ENCODE data around the gene GALNT17.

DNA sequence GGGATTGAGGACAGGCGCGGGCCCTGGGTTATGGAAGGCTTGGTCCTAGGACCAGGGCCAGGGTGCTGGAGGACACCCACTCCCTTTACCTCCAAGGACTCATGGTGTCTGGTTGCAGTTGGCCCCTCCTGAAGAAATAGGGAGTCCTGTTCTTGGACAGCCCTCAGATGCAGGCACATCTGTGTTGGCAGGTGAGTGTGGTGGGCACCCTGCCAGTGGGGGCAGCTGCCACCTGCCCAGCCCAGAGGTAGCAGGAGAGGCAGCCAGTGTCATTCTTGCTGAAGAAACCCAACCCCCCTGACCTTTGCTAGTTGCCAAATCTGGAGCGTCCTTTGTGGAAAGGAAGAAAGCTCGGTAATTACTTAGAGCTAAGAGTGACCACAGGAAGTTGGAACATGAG lies 8.3 kb downstream of the GALNT17 start:
- TF ChIP-seq, protein P1, sequence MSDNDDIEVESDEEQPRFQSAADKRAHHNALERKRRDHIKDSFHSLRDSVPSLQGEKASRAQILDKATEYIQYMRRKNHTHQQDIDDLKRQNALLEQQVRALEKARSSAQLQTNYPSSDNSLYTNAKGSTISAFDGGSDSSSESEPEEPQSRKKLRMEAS (IDR thresholded peaks at IDR 0.05) = no peak
- TF ChIP-seq CHD2 (IDR thresholded peaks at IDR 0.05; ENCODE audit: low read length, partially characterized antibody) (no peak), SREBF2 (IDR thresholded peaks at IDR 0.05) (no peak), POLR2A (IDR thresholded peaks at IDR 0.05; ENCODE audit: low read length) (no peak), EP300 (IDR thresholded peaks at IDR 0.05) (no peak), CBX8 (IDR thresholded peaks at IDR 0.05) (no peak)
- TF ChIP-seq, protein P2, sequence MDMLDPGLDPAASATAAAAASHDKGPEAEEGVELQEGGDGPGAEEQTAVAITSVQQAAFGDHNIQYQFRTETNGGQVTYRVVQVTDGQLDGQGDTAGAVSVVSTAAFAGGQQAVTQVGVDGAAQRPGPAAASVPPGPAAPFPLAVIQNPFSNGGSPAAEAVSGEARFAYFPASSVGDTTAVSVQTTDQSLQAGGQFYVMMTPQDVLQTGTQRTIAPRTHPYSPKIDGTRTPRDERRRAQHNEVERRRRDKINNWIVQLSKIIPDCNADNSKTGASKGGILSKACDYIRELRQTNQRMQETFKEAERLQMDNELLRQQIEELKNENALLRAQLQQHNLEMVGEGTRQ (IDR thresholded peaks at IDR 0.05) = no peak
- TF ChIP-seq, protein P3, sequence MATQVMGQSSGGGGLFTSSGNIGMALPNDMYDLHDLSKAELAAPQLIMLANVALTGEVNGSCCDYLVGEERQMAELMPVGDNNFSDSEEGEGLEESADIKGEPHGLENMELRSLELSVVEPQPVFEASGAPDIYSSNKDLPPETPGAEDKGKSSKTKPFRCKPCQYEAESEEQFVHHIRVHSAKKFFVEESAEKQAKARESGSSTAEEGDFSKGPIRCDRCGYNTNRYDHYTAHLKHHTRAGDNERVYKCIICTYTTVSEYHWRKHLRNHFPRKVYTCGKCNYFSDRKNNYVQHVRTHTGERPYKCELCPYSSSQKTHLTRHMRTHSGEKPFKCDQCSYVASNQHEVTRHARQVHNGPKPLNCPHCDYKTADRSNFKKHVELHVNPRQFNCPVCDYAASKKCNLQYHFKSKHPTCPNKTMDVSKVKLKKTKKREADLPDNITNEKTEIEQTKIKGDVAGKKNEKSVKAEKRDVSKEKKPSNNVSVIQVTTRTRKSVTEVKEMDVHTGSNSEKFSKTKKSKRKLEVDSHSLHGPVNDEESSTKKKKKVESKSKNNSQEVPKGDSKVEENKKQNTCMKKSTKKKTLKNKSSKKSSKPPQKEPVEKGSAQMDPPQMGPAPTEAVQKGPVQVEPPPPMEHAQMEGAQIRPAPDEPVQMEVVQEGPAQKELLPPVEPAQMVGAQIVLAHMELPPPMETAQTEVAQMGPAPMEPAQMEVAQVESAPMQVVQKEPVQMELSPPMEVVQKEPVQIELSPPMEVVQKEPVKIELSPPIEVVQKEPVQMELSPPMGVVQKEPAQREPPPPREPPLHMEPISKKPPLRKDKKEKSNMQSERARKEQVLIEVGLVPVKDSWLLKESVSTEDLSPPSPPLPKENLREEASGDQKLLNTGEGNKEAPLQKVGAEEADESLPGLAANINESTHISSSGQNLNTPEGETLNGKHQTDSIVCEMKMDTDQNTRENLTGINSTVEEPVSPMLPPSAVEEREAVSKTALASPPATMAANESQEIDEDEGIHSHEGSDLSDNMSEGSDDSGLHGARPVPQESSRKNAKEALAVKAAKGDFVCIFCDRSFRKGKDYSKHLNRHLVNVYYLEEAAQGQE (IDR thresholded peaks at IDR 0.05) = no peak
- TF ChIP-seq, protein P4, sequence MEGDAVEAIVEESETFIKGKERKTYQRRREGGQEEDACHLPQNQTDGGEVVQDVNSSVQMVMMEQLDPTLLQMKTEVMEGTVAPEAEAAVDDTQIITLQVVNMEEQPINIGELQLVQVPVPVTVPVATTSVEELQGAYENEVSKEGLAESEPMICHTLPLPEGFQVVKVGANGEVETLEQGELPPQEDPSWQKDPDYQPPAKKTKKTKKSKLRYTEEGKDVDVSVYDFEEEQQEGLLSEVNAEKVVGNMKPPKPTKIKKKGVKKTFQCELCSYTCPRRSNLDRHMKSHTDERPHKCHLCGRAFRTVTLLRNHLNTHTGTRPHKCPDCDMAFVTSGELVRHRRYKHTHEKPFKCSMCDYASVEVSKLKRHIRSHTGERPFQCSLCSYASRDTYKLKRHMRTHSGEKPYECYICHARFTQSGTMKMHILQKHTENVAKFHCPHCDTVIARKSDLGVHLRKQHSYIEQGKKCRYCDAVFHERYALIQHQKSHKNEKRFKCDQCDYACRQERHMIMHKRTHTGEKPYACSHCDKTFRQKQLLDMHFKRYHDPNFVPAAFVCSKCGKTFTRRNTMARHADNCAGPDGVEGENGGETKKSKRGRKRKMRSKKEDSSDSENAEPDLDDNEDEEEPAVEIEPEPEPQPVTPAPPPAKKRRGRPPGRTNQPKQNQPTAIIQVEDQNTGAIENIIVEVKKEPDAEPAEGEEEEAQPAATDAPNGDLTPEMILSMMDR (IDR thresholded peaks at IDR 0.05) = no peak
